ENCODE results near the gene NGB. TPM values are rescaled to one million over a fixed set of nuclear protein-coding genes. Genes with fewer than 3 reads are reported as not detected.

Gene NGB
- polyA plus RNA-seq, 3 donors: not detected

DNA sequence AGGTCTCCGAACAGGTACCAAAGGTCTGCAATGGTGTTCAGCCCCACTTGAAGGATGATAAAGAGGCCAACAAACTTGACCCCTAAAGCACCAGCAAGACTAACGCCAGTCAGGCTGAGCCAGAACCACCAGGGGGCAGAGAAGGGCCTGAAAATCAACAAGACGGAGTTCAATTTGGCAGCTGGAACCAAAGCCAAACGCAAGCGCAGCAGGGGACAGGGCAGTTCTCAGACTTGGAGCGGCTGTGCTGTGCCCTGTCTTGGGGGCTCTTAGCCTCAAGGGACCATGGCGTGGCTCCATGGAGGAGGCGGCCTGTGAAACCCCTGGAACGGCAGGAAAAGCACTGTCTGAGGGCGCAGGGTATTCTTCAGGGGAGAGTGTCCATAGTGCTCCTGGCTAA lies 30.1 kb upstream of the NGB start:
- Histone ChIP-seq H3K79me2 (ENCODE audit: insufficient read depth, low read length) (no peaks in the 10 kb centered on the region), H3K27ac (ENCODE audit: low read depth in 1 of 2, low read length in 2 of 2) (no peak overlapping the region), H4K20me1 (ENCODE audit: insufficient read depth, low read length) (no peaks in the 10 kb centered on the region), H3K9me3 (replicated peaks in 1 of 2; ENCODE audit: control insufficient read depth in 1 of 2, insufficient read depth in 1 of 2, low read length in 2 of 2) (no peaks in the 10 kb centered on the region), H2AFZ (ENCODE audit: insufficient read depth, low read depth, low read length, poor library complexity, severe bottlenecking) (peak overlapping the region; percentile 11), H3K36me3 (replicated peaks in 1 of 2; ENCODE audit: control insufficient read depth in 1 of 2, insufficient read depth in 2 of 2, low read length in 2 of 2) (peaks cover 7 to 34% of the 10 kb centered on the region in 2 donors), H3K4me2 (replicated peaks; ENCODE audit: extremely low read depth, low read length, poor library complexity, severe bottlenecking) (no peak overlapping the region), H3K4me1 (ENCODE audit: control insufficient read depth in 1 of 2, insufficient read depth in 2 of 2, low read length in 2 of 2) (peaks cover 5 to 8% of the 10 kb centered on the region in 2 donors), H3K9ac (ENCODE audit: insufficient read depth, low read length, poor library complexity, severe bottlenecking) (no peak overlapping the region), H3K4me3 (replicated peaks in 1 of 3; ENCODE audit: low read depth in 2 of 3, low read length in 3 of 3) (no peak overlapping the region), H3K27me3 (ENCODE audit: control insufficient read depth in 2 of 2, insufficient read depth in 2 of 2, low read length in 2 of 2) (no peaks in the 10 kb centered on the region)
- TF ChIP-seq, protein P1, sequence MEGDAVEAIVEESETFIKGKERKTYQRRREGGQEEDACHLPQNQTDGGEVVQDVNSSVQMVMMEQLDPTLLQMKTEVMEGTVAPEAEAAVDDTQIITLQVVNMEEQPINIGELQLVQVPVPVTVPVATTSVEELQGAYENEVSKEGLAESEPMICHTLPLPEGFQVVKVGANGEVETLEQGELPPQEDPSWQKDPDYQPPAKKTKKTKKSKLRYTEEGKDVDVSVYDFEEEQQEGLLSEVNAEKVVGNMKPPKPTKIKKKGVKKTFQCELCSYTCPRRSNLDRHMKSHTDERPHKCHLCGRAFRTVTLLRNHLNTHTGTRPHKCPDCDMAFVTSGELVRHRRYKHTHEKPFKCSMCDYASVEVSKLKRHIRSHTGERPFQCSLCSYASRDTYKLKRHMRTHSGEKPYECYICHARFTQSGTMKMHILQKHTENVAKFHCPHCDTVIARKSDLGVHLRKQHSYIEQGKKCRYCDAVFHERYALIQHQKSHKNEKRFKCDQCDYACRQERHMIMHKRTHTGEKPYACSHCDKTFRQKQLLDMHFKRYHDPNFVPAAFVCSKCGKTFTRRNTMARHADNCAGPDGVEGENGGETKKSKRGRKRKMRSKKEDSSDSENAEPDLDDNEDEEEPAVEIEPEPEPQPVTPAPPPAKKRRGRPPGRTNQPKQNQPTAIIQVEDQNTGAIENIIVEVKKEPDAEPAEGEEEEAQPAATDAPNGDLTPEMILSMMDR (IDR thresholded peaks at IDR 0.05): peak; percentile 76
- DNase-seq: peak; percentile 33 to 59 (median 41)
- Mint-ChIP-seq H3K4me1 (peaks cover 17% of the 10 kb centered on the region), H3K9me3 (no peaks in the 10 kb centered on the region), H3K4me3 (no peak overlapping the region), H3K36me3 (peaks cover 28 to 30% of the 10 kb centered on the region in 2 donors), H3K27ac (no peak overlapping the region), H3K27me3 (ENCODE audit: low read depth in 3 of 3) (no peaks in the 10 kb centered on the region)
- intact Hi-C loops (cut with micrococcal nuclease): no loop called here
- 44% methylated on average over 10 of the region's 10 CpGs for WGBS (ENCODE audit: insufficient coverage)

DNA sequence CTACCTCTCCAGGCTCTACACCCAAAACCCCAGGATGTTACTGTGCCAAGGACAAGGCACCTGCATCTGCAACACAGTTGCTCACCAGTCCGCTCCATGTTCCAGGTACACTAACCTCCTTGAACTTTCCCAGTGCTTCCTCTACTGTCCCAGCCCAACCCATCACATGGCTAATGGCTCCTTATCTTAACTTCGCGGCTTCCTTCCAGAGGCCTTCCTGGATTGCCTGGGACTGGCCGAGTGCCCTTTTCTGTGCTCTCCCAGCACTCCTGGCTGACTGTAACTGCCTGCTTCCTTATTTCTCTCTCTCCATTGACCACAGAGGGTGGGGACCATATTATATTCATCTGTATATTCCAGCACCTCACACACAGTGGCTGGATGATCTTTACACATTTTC lies 28.8 kb upstream of the NGB start:
- WGBS (ENCODE audit: insufficient coverage): 65% methylated on average over 4 of the region's 4 CpGs
- Mint-ChIP-seq H3K9me3 (no peaks in the 10 kb centered on the region), H3K27ac (peak overlapping the region in 4 of 7 donors; percentile 37 to 73 (median 48)), H3K4me3 (no peak overlapping the region), H3K27me3 (ENCODE audit: low read depth in 3 of 3) (peaks cover 0 to 2% (median 0%) of the 10 kb centered on the region in 3 donors), H3K36me3 (peaks cover 29 to 33% of the 10 kb centered on the region in 2 donors), H3K4me1 (peaks cover 17% of the 10 kb centered on the region)
- Histone ChIP-seq H2AFZ (ENCODE audit: insufficient read depth, low read depth, low read length, poor library complexity, severe bottlenecking) (no peak overlapping the region), H3K9me3 (replicated peaks in 1 of 2; ENCODE audit: control insufficient read depth in 1 of 2, insufficient read depth in 1 of 2, low read length in 2 of 2) (no peaks in the 10 kb centered on the region), H3K27me3 (ENCODE audit: control insufficient read depth in 2 of 2, insufficient read depth in 2 of 2, low read length in 2 of 2) (no peaks in the 10 kb centered on the region), H4K20me1 (ENCODE audit: insufficient read depth, low read length) (no peaks in the 10 kb centered on the region), H3K4me1 (ENCODE audit: control insufficient read depth in 1 of 2, insufficient read depth in 2 of 2, low read length in 2 of 2) (peaks cover 5 to 8% of the 10 kb centered on the region in 2 donors), H3K9ac (ENCODE audit: insufficient read depth, low read length, poor library complexity, severe bottlenecking) (no peak overlapping the region), H3K4me2 (replicated peaks; ENCODE audit: extremely low read depth, low read length, poor library complexity, severe bottlenecking) (no peak overlapping the region), H3K4me3 (replicated peaks in 1 of 3; ENCODE audit: low read depth in 2 of 3, low read length in 3 of 3) (no peak overlapping the region), H3K79me2 (ENCODE audit: insufficient read depth, low read length) (no peaks in the 10 kb centered on the region), H3K36me3 (replicated peaks in 1 of 2; ENCODE audit: control insufficient read depth in 1 of 2, insufficient read depth in 2 of 2, low read length in 2 of 2) (peaks cover 2 to 35% of the 10 kb centered on the region in 2 donors), H3K27ac (ENCODE audit: low read depth in 1 of 2, low read length in 2 of 2) (no peak overlapping the region)
- DNase-seq: no peak
- TF ChIP-seq, protein P1 (IDR thresholded peaks at IDR 0.05): no peak
- intact Hi-C loops (cut with micrococcal nuclease): no loop called here
